Panc1 (cell line): Measurements from ENCODE around the gene LLGL2. TPM values are rescaled to one million over a fixed set of nuclear protein-coding genes. Genes with fewer than 3 reads are reported as not detected.

ENCODE experiments used
- ATAC-seq: fragments of 200-7000 bp; cut with Tn5 transposase; 2 replicates; pipeline ENCODE4 v1.9.1; 2020; ENCODE audit warnings: mild to moderate bottlenecking, moderate library complexity
- BruUV-seq: library from RNA; stranded (reverse); fragments of 400-500 nt; replicated peaks from 2 replicates; lab custom pipeline; 2021; lab: Mats Ljungman, UMichigan
- CTCF ChIA-PET: fragments of 300-600 bp; sonication (Branson Sonifier 250); formaldehyde crosslinking; loops from one replicate; lab custom pipeline; 2022; ENCODE audit warnings: antibody characterized with exemption; lab: Charles Lee
- POLR2A ChIA-PET: fragments of 300-600 bp; sonication (Branson Sonifier 250); formaldehyde crosslinking; loops from one replicate; lab custom pipeline; 2022; ENCODE audit warnings: antibody characterized with exemption; lab: Charles Lee
- DNase-seq: peaks from one replicate; pipeline ENCODE4 v3.0.0-alpha.2; 2010; ENCODE audit warnings: low read depth, low spot score
- H3K27ac ChIP-seq: 2 replicates; pipeline ENCODE4 v1.5.1; 2011; ENCODE audit warnings: mild to moderate bottlenecking, low read length, inconsistent platforms
- H3K27me3 ChIP-seq: fragments of 200-500 bp; sonication (Bioruptor generic); 2 replicates; pipeline ENCODE4 v1.6.0; 2014; ENCODE audit warnings: low read length, inconsistent platforms; ENCODE audit not compliant: control insufficient read depth, insufficient read depth
- H3K36me3 ChIP-seq: fragments of 200-500 bp; sonication (Bioruptor generic); 2 replicates; pipeline ENCODE4 v1.5.1; 2014; ENCODE audit warnings: inconsistent platforms, mild to moderate bottlenecking, low read length, moderate library complexity; ENCODE audit not compliant: control insufficient read depth, insufficient read depth
- H3K4me1 ChIP-seq: 2 replicates; pipeline ENCODE4 v1.5.1; 2011; ENCODE audit warnings: inconsistent platforms, mild to moderate bottlenecking, low read length, moderate library complexity; ENCODE audit not compliant: control insufficient read depth, insufficient read depth
- H3K4me3 ChIP-seq, 2 experiments: 2 replicates each; pipeline ENCODE4 v1.5.1; 2011 to 2012; ENCODE audit warnings: low read depth in 2 of 2, low read length in 2 of 2, mild to moderate bottlenecking in 2 of 2, inconsistent platforms in 1 of 2, moderate library complexity in 1 of 2
- H3K9me3 ChIP-seq: fragments of 200-500 bp; sonication (Bioruptor generic); 2 replicates; pipeline ENCODE4 v1.5.1; 2014; ENCODE audit warnings: low read depth, mild to moderate bottlenecking, inconsistent platforms, low read length, moderate library complexity; ENCODE audit not compliant: control insufficient read depth, insufficient read depth
- CTCF ChIP-seq: fragments of 450-650 bp; IDR thresholded peaks from 2 replicates; pipeline ENCODE4 v1.5.1; 2017; ENCODE audit warnings: mild to moderate bottlenecking
- POLR2AphosphoS5 ChIP-seq: IDR thresholded peaks from 2 replicates; pipeline ENCODE4 v1.6.1; 2012; ENCODE audit warnings: mild to moderate bottlenecking, low read depth, low read length, moderate library complexity
- REST ChIP-seq, 2 experiments: IDR thresholded peaks; 2 replicates each; pipeline ENCODE4 v1.6.1; 2011 to 2012; ENCODE audit warnings: low read depth in 2 of 2, control low read depth in 1 of 2, low read length in 1 of 2, mild to moderate bottlenecking in 1 of 2, moderate library complexity in 1 of 2; ENCODE audit not compliant: insufficient read depth in 1 of 2
- SIN3A ChIP-seq: IDR thresholded peaks from 2 replicates; pipeline ENCODE4 v1.6.1; 2012; ENCODE audit warnings: low read depth, mild to moderate bottlenecking, low read length, moderate library complexity, borderline replicate concordance; ENCODE audit not compliant: insufficient read depth
- TCF7L2 ChIP-seq: IDR thresholded peaks from 2 replicates; pipeline ENCODE4 v1.6.1; 2011; ENCODE audit warnings: mild to moderate bottlenecking, low read depth, low read length, inconsistent platforms
- in situ Hi-C: cut with HindIII; loops from 2 replicates; pipeline ENCODE4 v1.10.0; 2016; ENCODE audit warnings: low sequenced_read_pairs, low pct_unique_long_range_greater_than_20kb
- intact Hi-C: fragments of 100-400 bp; cut with micrococcal nuclease; formaldehyde crosslinking; loops from one replicate; pipeline ENCODE4 v1.10.0; 2022; ENCODE audit not compliant: unreplicated experiment
- total RNA-seq: library from RNA; stranded (reverse); gene quantifications from one replicate; pipeline ENCODE4 v1.2.1, GENCODE V29; 2021; ENCODE audit not compliant: unreplicated experiment

LLGL2 gene
- total RNA-seq, 1 experiment from 2014 or later, result 201 TPM

GRCh38 chr17:75540923-75541503 is 15.5 kb downstream of the LLGL2 start:
- intact Hi-C loops, result no loop called here
- no peak overlapping the region for H3K4me3 ChIP-seq
- no TSS peak for BruUV-seq
- H3K9me3 ChIP-seq, result no peaks in the 10 kb centered on the region
- in situ Hi-C loops, result no loop called here
- ChIA-PET POLR2A (no interaction called here), CTCF (no interaction called here)
- peak overlapping the region; percentile 9; the same call in 1 of the 2 replicates for H3K27ac ChIP-seq
- no peaks in the 10 kb centered on the region for H3K27me3 ChIP-seq
- TF ChIP-seq REST (IDR thresholded peaks at IDR 0.05; ENCODE audit: insufficient read depth in 1 of 2, low read depth in 2 of 2, low read length in 1 of 2) (no peak), TCF7L2 (no peak), POLR2AphosphoS5 (no peak), CTCF (no peak), SIN3A (no peak)
- no peak for ATAC-seq
- DNase-seq, result no peak
- H3K36me3 ChIP-seq, result no peaks in the 10 kb centered on the region
- peaks cover 27% of the 10 kb centered on the region for H3K4me1 ChIP-seq

GRCh38 chr17:75542229-75542628 is 16.7 kb downstream of the LLGL2 start:
- H3K9me3 ChIP-seq, result no peaks in the 10 kb centered on the region
- ChIA-PET POLR2A (no interaction called here), CTCF (no interaction called here)
- no peaks in the 10 kb centered on the region for H3K27me3 ChIP-seq
- no peak overlapping the region for H3K4me3 ChIP-seq
- ATAC-seq, result no peak
- no peaks in the 10 kb centered on the region for H3K36me3 ChIP-seq
- in situ Hi-C loops, result no loop called here
- intact Hi-C loops, result no loop called here
- no peak for TF ChIP-seq SIN3A
- no peak for TF ChIP-seq TCF7L2
- TF ChIP-seq CTCF, result no peak
- TF ChIP-seq REST (IDR thresholded peaks at IDR 0.05; ENCODE audit: insufficient read depth in 1 of 2, low read depth in 2 of 2, low read length in 1 of 2), result no peak
- TF ChIP-seq POLR2AphosphoS5, result no peak
- peaks cover 27% of the 10 kb centered on the region for H3K4me1 ChIP-seq
- H3K27ac ChIP-seq, result no peak overlapping the region
- DNase-seq, result no peak
- BruUV-seq, result no TSS peak
